GM12891 (cell line): ENCODE data around the gene MARCHF3.

ENCODE experiments used
- DNase-seq: peaks from one replicate; pipeline ENCODE4 v3.0.0; 2011; ENCODE audit warnings: low spot score; ENCODE audit not compliant: insufficient read length
- FAIRE-seq: peaks from 2 replicates; lab custom pipeline; 2011; peaks lifted over from hg19 to GRCh38; lab: Jason Lieb, UNC
- PAX5 ChIP-seq: IDR thresholded peaks from 2 replicates; pipeline ENCODE4 v1.6.1; 2011; ENCODE audit warnings: low read length, moderate library complexity, mild to moderate bottlenecking; ENCODE audit not compliant: insufficient read depth, severe bottlenecking
- POLR2A ChIP-seq: IDR thresholded peaks from 2 replicates; pipeline ENCODE4 v1.6.1; 2011; ENCODE audit warnings: low read depth, low read length, control low read depth
- POLR2AphosphoS5 ChIP-seq: IDR thresholded peaks from 2 replicates; pipeline ENCODE4 v1.6.1; 2011; ENCODE audit warnings: low read depth, low read length, control low read depth
- POU2F2 ChIP-seq: IDR thresholded peaks from 2 replicates; pipeline ENCODE4 v1.6.1; 2011; ENCODE audit warnings: low read depth, mild to moderate bottlenecking, control low read depth, low read length, moderate library complexity
- SPI1 ChIP-seq: IDR thresholded peaks from 2 replicates; pipeline ENCODE4 v1.6.1; 2011; ENCODE audit warnings: low read depth, low read length, control low read depth
- TAF1 ChIP-seq: IDR thresholded peaks from 2 replicates; pipeline ENCODE4 v1.6.1; 2011; ENCODE audit warnings: low read depth, low read length, control low read depth

Gene MARCHF3

GRCh38 chr5:126830061-126830460 is 200.3 kb downstream of the MARCHF3 start:
- FAIRE-seq: no peak
- no peak for DNase-seq
- TF ChIP-seq POLR2A (no peak), POU2F2 (no peak), SPI1 (no peak), POLR2AphosphoS5 (no peak)

- no peak for FAIRE-seq
- DNase-seq: no peak
- TF ChIP-seq SPI1 (no peak), POU2F2 (no peak)
Observed at GRCh38 chr5:126829098-126829497, 201.3 kb downstream of the MARCHF3 start.

- DNase-seq (no peak), FAIRE-seq (peak; percentile 80)
- no peak for TF ChIP-seq POU2F2
- no peak for TF ChIP-seq POLR2A
- TF ChIP-seq PAX5: no peak
- TF ChIP-seq TAF1: no peak
Observed at GRCh38 chr5:126826619-126827215, 203.6 kb downstream of the MARCHF3 start.

- no peak for TF ChIP-seq POLR2AphosphoS5
- no peak for TF ChIP-seq TAF1
- no peak for TF ChIP-seq PAX5
- TF ChIP-seq POU2F2: no peak
- no peak for TF ChIP-seq POLR2A
- no peak for TF ChIP-seq SPI1
- DNase-seq: no peak
- no peak for FAIRE-seq
Observed at GRCh38 chr5:126819253-126819652, 211.1 kb downstream of the MARCHF3 start.

- FAIRE-seq (no peak), DNase-seq (no peak)
- no peak for TF ChIP-seq POLR2A
- no peak for TF ChIP-seq PAX5
- no peak for TF ChIP-seq TAF1
- TF ChIP-seq POLR2AphosphoS5: no peak
- no peak for TF ChIP-seq POU2F2
- TF ChIP-seq SPI1: no peak
Observed at GRCh38 chr5:126818736-126819135, 211.6 kb downstream of the MARCHF3 start.
